Thyroid gland (tissue), 4 donors: ENCODE results near the gene CAMTA1. TPM values are rescaled to one million over a fixed set of nuclear protein-coding genes. Genes with fewer than 3 reads are reported as not detected.

Experiments used
- DNase-seq, 2 donors: peaks; one replicate each; pipeline ENCODE4 v3.0.0-alpha.2; 2019
- H3K27ac ChIP-seq, 3 donors: fragments of 200-600 bp; sonication (generic); 1 replicate in 2 of 3; 2 replicates in 1 of 3; pipeline ENCODE4 v1.5.1; 2016 to 2019; ENCODE audit warnings: mild to moderate bottlenecking in 1 of 3, moderate library complexity in 1 of 3
- H3K27me3 ChIP-seq: fragments of 200-600 bp; sonication (generic); one replicate; pipeline ENCODE4 v1.5.1; 2019
- H3K36me3 ChIP-seq, 2 donors: fragments of 200-600 bp; sonication (generic); one replicate each; pipeline ENCODE4 v1.5.1; 2016 to 2019
- H3K4me1 ChIP-seq, 2 donors: fragments of 200-600 bp; sonication (generic); one replicate each; pipeline ENCODE4 v1.5.1; 2017 to 2019
- H3K4me3 ChIP-seq, 3 donors: fragments of 200-600 bp; sonication (generic); replicated peaks in 1 of 3; 1 replicate in 2 of 3; 2 replicates in 1 of 3; pipeline ENCODE4 v1.5.1; 2016; ENCODE audit warnings: mild to moderate bottlenecking in 1 of 3
- H3K9me3 ChIP-seq: fragments of 200-600 bp; sonication (generic); one replicate; pipeline ENCODE4 v1.5.1; 2017
- CTCF ChIP-seq, 6 experiments: fragments of 200-600 bp in 3 of 6; fragments of 450-650 bp in 3 of 6; sonication (generic) in 3 of 6; IDR thresholded peaks; one replicate each; pipeline ENCODE4 v1.5.1; 2016 to 2019; ENCODE audit warnings: antibody characterized with exemption in 6 of 6, mild to moderate bottlenecking in 2 of 6, inconsistent platforms in 1 of 6, moderate library complexity in 1 of 6
- POLR2A ChIP-seq, 2 donors: fragments of 450-650 bp; IDR thresholded peaks; one replicate each; pipeline ENCODE4 v1.6.1; 2017; ENCODE audit warnings: antibody characterized with exemption in 2 of 2, mild to moderate bottlenecking in 2 of 2, moderate library complexity in 1 of 2
- WGBS, 2 donors: methylation state at CpG; one replicate each; pipeline ENCODE4 v1.1.5; 2017; 5-methylcytosine and 5-hydroxymethylcytosine counted together
- intact Hi-C: fragments of 100-400 bp; cut with DNase I; formaldehyde crosslinking; loops from one replicate; pipeline ENCODE4 v1.15.1; 2023
- total RNA-seq, 4 donors: library from RNA; depleted of rRNA; stranded (reverse); fragments of >200 nt; gene quantifications; one replicate each; pipeline ENCODE4 v1.2.3, GENCODE V29; 2016

The CAMTA1 gene
- total RNA-seq, 4 donors from 2014 or later, result 63.9 to 124 (median 101) TPM

GRCh38 chr1:7004181-7004580 is 218.9 kb downstream of the CAMTA1 start:
- H3K4me3 ChIP-seq, result no peak overlapping the region
- H3K27ac ChIP-seq, result no peak overlapping the region
- TF ChIP-seq POLR2A (IDR thresholded peaks at IDR 0.05), result no peak
- TF ChIP-seq CTCF (IDR thresholded peaks at IDR 0.05), result no peak
- no peak for DNase-seq
- H3K36me3 ChIP-seq, result no peaks in the 10 kb centered on the region
- no peaks in the 10 kb centered on the region for H3K4me1 ChIP-seq
- intact Hi-C loops, result no loop called here
- 81 to 85% methylated on average over 1 of the region's 1 CpG for WGBS, 2 donors
- no peaks in the 10 kb centered on the region for H3K9me3 ChIP-seq
- H3K27me3 ChIP-seq, result no peaks in the 10 kb centered on the region

GRCh38 chr1:7005762-7006161 is 220.5 kb downstream of the CAMTA1 start:
- Histone ChIP-seq H3K4me3 (no peak overlapping the region), H3K27ac (no peak overlapping the region), H3K36me3 (no peaks in the 10 kb centered on the region), H3K4me1 (no peaks in the 10 kb centered on the region), H3K27me3 (no peaks in the 10 kb centered on the region), H3K9me3 (no peaks in the 10 kb centered on the region)
- TF ChIP-seq POLR2A (IDR thresholded peaks at IDR 0.05) (no peak), CTCF (IDR thresholded peaks at IDR 0.05) (no peak)
- intact Hi-C loops, result no loop called here
- 84 to 92% methylated on average over 4 of the region's 4 CpGs for WGBS, 2 donors
- DNase-seq, result no peak

GRCh38 chr1:7006996-7007871 is 222.0 kb downstream of the CAMTA1 start:
- 87% methylated on average over 24 to 26 of the region's 26 CpGs for WGBS, 2 donors
- H3K9me3 ChIP-seq, result no peaks in the 10 kb centered on the region
- H3K36me3 ChIP-seq, result no peaks in the 10 kb centered on the region
- no peak for TF ChIP-seq CTCF (IDR thresholded peaks at IDR 0.05)
- no peak for TF ChIP-seq POLR2A (IDR thresholded peaks at IDR 0.05)
- no peak for DNase-seq
- intact Hi-C loops, result no loop called here
- H3K4me1 ChIP-seq, result no peaks in the 10 kb centered on the region
- no peak overlapping the region for H3K4me3 ChIP-seq
- no peak overlapping the region for H3K27ac ChIP-seq
- no peaks in the 10 kb centered on the region for H3K27me3 ChIP-seq

- Histone ChIP-seq H3K27me3 (no peaks in the 10 kb centered on the region), H3K36me3 (no peaks in the 10 kb centered on the region), H3K9me3 (no peaks in the 10 kb centered on the region), H3K27ac (no peak overlapping the region), H3K4me3 (no peak overlapping the region), H3K4me1 (no peaks in the 10 kb centered on the region)
- intact Hi-C loops, result no loop called here
- DNase-seq, result no peak
- TF ChIP-seq CTCF (IDR thresholded peaks at IDR 0.05) (no peak), POLR2A (IDR thresholded peaks at IDR 0.05) (no peak)
- WGBS, 2 donors, result 84 to 88% methylated on average over 10 of the region's 10 CpGs
These were observed 222.6 kb downstream of the CAMTA1 start for GRCh38 chr1:7007902-7008301.

- no peak overlapping the region for H3K27ac ChIP-seq
- intact Hi-C loops, result no loop called here
- H3K9me3 ChIP-seq, result no peaks in the 10 kb centered on the region
- H3K4me1 ChIP-seq, result no peaks in the 10 kb centered on the region
- DNase-seq, result no peak
- H3K27me3 ChIP-seq, result no peaks in the 10 kb centered on the region
- TF ChIP-seq CTCF (IDR thresholded peaks at IDR 0.05) (no peak), POLR2A (IDR thresholded peaks at IDR 0.05) (no peak)
- H3K4me3 ChIP-seq, result no peak overlapping the region
- 85 to 87% methylated on average over 10 of the region's 10 CpGs for WGBS, 2 donors
- no peaks in the 10 kb centered on the region for H3K36me3 ChIP-seq
These were observed 223.1 kb downstream of the CAMTA1 start for GRCh38 chr1:7008331-7008730.
